Gastroesophageal sphincter (tissue), 3 donors: ENCODE results near the gene PIGU.

Experiments used
- CTCF ChIP-seq, 4 experiments: fragments of 200-600 bp in 2 of 4; fragments of 450-650 bp in 2 of 4; sonication (generic) in 1 of 4; IDR thresholded peaks; one replicate each; pipeline ENCODE4 v1.5.1; 2017 to 2019; ENCODE audit warnings: antibody characterized with exemption in 4 of 4, mild to moderate bottlenecking in 2 of 4, moderate library complexity in 2 of 4
- EP300 ChIP-seq: sonication (generic); formaldehyde crosslinking; IDR thresholded peaks from one replicate; pipeline ENCODE4 v1.6.1; 2017; ENCODE audit warnings: antibody characterized with exemption, mild to moderate bottlenecking

- TF ChIP-seq EP300 (no peak), CTCF (IDR thresholded peaks at IDR 0.05) (no peak)
Measured at GRCh38 chr20:34720266-34720665, 43.4 kb upstream of the PIGU start.
